Prostate gland (tissue), 2 donors: ENCODE data around the gene ALKBH3. TPM values are rescaled to one million over a fixed set of nuclear protein-coding genes. Genes with fewer than 3 reads are reported as not detected.
A peak's percentile ranks its signal among the peaks of the same experiment; 100 is the strongest.

Experiments used
- DNase-seq: peaks from one replicate; pipeline ENCODE4 v3.0.0-alpha.2; 2019; ENCODE audit warnings: low spot score
- H3K27ac ChIP-seq, 2 donors: fragments of 200-600 bp; sonication (generic); 2 replicates each; pipeline ENCODE4 v1.5.1; 2017 to 2019
- H3K27me3 ChIP-seq: fragments of 200-600 bp; sonication (generic); replicated peaks from 2 replicates; pipeline ENCODE4 v1.5.1; 2019; ENCODE audit not compliant: insufficient read depth
- H3K36me3 ChIP-seq, 2 donors: fragments of 200-600 bp; sonication (generic); 1 replicate in 1 of 2; 2 replicates in 1 of 2; pipeline versions ENCODE4 v1.5.1 to v1.8.1; 2017 to 2019
- H3K4me1 ChIP-seq: fragments of 200-600 bp; sonication (generic); replicated peaks from 2 replicates; pipeline ENCODE4 v1.5.1; 2019
- H3K4me3 ChIP-seq, 2 donors: fragments of 200-600 bp; sonication (generic); 2 replicates each; pipeline ENCODE4 v1.5.1; 2017 to 2019
- H3K9me3 ChIP-seq: fragments of 200-600 bp; sonication (generic); 2 replicates; pipeline ENCODE4 v1.5.1; 2017
- POLR2A ChIP-seq: fragments of 450-650 bp; IDR thresholded peaks from one replicate; pipeline ENCODE4 v1.6.1; 2016; ENCODE audit warnings: antibody characterized with exemption, mild to moderate bottlenecking
- POLR2AphosphoS5 ChIP-seq: sonication (generic); formaldehyde crosslinking; IDR thresholded peaks from one replicate; pipeline ENCODE4 v1.6.1; 2017; ENCODE audit warnings: antibody characterized with exemption
- WGBS: methylation state at CpG from one replicate; pipeline ENCODE4 v1.1.5; 2018; 5-methylcytosine and 5-hydroxymethylcytosine counted together
- intact Hi-C: fragments of 100-400 bp; cut with DNase I; formaldehyde crosslinking; loops from one replicate; pipeline ENCODE4 v1.14.2; 2022
- total RNA-seq, 2 donors: library from RNA; depleted of rRNA; stranded (reverse); fragments of >200 nt; gene quantifications; one replicate each; pipeline ENCODE4 v1.1.0, GENCODE V29; 2016
- TF ChIP-seq, protein P1 (sequence below), 4 experiments: fragments of 200-600 bp in 2 of 4; fragments of 450-650 bp in 2 of 4; sonication (generic) in 2 of 4; IDR thresholded peaks; 1 replicate in 3 of 4; 2 replicates in 1 of 4; pipeline ENCODE4 v1.5.1; 2016 to 2019; ENCODE audit warnings: antibody characterized with exemption in 4 of 4, mild to moderate bottlenecking in 2 of 4, moderate library complexity in 2 of 4

ALKBH3 gene
- total RNA-seq, 2 donors from 2014 or later: 37.6 to 55.7 TPM

DNA sequence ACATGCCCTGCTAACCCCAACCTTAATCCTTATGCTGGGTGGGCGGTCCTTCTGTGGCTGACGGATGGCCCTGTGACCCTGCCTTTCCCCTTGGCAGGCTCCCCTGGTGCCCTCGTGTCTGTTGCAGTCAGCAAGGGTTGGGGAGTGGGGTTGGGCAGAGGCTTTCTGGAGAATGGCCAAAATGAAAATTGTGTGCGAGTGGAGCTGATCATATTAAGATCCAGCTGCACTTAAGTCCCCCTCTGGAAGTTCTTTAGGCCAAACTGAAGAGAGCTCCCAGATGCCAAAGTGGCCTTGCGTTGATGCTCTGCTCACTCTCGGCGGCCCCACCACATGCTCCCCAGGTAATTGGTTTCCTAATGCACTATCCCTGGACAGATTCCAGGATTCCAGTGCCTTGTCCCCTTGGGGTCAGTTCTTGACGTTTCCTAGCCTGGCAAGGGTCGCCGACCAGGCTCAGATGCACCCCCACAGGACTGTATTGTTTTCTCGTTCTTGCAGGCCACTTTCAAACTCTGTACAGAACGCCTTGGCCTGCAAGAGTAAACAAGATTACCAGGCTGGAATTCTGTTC lies 45.4 kb downstream of the ALKBH3 start:
- TF ChIP-seq POLR2AphosphoS5 (peak; percentile 35), POLR2A (no peak)
- Histone ChIP-seq H3K27me3 (no peaks in the 10 kb centered on the region), H3K4me1 (no peaks in the 10 kb centered on the region), H3K9me3 (no peaks in the 10 kb centered on the region), H3K4me3 (no peak overlapping the region), H3K36me3 (no peaks in the 10 kb centered on the region), H3K27ac (peak overlapping the region; percentile 43 to 65)
- intact Hi-C loops: no loop called here
- WGBS: 49% methylated on average over 12 of the region's 12 CpGs
- DNase-seq: no peak

DNA sequence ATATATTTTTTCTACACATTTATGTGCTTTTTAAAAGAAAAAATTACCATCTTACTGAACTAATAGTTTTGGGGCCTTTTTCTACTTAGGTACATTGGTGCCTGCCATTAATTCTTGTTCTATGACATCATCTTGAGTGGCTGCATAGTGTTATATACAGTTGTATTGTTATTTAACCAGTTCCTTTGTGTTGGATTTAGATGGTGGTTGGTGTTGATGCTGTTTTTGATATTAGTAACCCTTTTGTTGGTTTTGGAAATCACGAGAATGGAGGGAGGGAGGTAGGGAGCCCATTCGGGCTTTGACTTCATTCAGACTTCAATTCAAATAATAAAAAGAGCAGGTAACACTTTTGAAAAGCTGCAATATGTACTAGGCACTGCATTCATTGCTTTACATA lies 46.4 kb downstream of the ALKBH3 start:
- no peak for TF ChIP-seq POLR2AphosphoS5
- TF ChIP-seq, protein P1, sequence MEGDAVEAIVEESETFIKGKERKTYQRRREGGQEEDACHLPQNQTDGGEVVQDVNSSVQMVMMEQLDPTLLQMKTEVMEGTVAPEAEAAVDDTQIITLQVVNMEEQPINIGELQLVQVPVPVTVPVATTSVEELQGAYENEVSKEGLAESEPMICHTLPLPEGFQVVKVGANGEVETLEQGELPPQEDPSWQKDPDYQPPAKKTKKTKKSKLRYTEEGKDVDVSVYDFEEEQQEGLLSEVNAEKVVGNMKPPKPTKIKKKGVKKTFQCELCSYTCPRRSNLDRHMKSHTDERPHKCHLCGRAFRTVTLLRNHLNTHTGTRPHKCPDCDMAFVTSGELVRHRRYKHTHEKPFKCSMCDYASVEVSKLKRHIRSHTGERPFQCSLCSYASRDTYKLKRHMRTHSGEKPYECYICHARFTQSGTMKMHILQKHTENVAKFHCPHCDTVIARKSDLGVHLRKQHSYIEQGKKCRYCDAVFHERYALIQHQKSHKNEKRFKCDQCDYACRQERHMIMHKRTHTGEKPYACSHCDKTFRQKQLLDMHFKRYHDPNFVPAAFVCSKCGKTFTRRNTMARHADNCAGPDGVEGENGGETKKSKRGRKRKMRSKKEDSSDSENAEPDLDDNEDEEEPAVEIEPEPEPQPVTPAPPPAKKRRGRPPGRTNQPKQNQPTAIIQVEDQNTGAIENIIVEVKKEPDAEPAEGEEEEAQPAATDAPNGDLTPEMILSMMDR (IDR thresholded peaks at IDR 0.05): no peak
- TF ChIP-seq POLR2A: no peak
- 74% methylated on average over 2 of the region's 2 CpGs for WGBS
- Histone ChIP-seq H3K9me3 (no peaks in the 10 kb centered on the region), H3K4me1 (no peaks in the 10 kb centered on the region), H3K27ac (no peak overlapping the region), H3K27me3 (no peaks in the 10 kb centered on the region), H3K36me3 (no peaks in the 10 kb centered on the region), H3K4me3 (no peak overlapping the region)
- DNase-seq: no peak
- intact Hi-C loops: no loop called here

DNA sequence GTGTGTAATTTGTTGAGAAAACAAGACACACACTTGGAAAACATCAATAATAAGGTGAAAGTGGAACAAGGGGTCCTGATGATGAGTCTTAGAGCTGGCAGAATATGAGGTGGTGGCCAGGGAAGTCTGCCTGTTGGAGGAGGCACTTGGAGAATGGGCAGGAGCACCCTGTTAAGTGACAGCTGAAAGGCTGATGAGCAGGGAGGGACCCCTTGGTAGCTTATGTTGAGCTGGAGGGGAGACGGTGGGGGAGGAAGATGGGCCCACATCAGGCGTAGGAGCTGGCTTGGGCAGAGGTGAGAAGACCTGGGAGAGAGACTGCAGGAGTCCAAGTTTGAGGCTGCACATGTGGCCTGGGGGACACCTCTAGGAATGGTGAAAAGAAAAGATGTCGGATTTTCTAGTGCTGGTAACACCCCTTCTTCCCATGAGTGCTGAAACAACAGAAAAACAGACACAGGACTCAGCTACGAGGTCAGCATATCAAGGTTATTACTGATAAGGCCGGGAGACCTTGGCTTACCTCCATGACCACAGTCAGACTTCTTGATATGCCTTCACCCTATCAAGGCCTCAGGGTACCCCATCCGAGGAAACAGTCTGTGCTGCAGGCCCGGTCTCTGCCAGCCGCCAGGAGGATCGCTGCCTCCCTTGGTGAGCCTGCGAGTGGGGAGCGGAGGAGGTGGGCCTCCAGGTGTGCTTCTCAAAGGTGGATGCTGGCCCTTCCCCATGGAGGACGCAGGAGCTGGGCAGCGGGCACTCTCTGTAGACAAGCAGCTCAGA lies 47.5 kb downstream of the ALKBH3 start:
- Histone ChIP-seq H3K9me3 (no peaks in the 10 kb centered on the region), H3K27ac (no peak overlapping the region), H3K27me3 (no peaks in the 10 kb centered on the region), H3K4me3 (no peak overlapping the region), H3K36me3 (no peaks in the 10 kb centered on the region), H3K4me1 (no peaks in the 10 kb centered on the region)
- no peak for DNase-seq
- intact Hi-C loops: no loop called here
- TF ChIP-seq, protein P1 (IDR thresholded peaks at IDR 0.05): no peak
- TF ChIP-seq POLR2A (no peak), POLR2AphosphoS5 (no peak)
- WGBS: 91% methylated on average over 13 of the region's 13 CpGs

DNA sequence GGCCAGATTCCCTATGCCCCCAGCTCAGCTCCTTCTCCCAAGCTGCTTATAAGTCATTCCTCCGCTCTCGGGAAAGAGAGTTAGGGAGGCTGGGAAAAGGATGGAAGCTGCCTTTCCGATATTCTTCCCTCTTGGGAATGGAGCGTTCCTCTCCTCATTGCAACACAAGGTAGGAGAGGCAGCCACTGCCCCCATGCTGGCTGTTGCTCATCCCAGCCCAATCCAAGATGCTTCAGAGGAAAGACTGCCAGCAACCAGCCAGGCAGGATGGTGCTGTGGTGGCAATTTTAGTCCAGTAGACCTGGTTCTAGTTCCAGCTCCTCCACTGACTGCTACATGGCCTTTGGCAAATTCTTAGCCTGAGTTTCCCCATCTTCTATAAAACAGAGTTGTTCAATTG lies 48.1 kb downstream of the ALKBH3 start:
- H3K36me3 ChIP-seq: no peaks in the 10 kb centered on the region
- no peak overlapping the region for H3K4me3 ChIP-seq
- H3K9me3 ChIP-seq: no peaks in the 10 kb centered on the region
- DNase-seq: no peak
- H3K4me1 ChIP-seq: no peaks in the 10 kb centered on the region
- 97% methylated on average over 4 of the region's 4 CpGs for WGBS
- no peak overlapping the region for H3K27ac ChIP-seq
- TF ChIP-seq POLR2A (no peak), POLR2AphosphoS5 (no peak)
- TF ChIP-seq, protein P1 (IDR thresholded peaks at IDR 0.05): no peak
- H3K27me3 ChIP-seq: no peaks in the 10 kb centered on the region
- intact Hi-C loops: no loop called here

DNA sequence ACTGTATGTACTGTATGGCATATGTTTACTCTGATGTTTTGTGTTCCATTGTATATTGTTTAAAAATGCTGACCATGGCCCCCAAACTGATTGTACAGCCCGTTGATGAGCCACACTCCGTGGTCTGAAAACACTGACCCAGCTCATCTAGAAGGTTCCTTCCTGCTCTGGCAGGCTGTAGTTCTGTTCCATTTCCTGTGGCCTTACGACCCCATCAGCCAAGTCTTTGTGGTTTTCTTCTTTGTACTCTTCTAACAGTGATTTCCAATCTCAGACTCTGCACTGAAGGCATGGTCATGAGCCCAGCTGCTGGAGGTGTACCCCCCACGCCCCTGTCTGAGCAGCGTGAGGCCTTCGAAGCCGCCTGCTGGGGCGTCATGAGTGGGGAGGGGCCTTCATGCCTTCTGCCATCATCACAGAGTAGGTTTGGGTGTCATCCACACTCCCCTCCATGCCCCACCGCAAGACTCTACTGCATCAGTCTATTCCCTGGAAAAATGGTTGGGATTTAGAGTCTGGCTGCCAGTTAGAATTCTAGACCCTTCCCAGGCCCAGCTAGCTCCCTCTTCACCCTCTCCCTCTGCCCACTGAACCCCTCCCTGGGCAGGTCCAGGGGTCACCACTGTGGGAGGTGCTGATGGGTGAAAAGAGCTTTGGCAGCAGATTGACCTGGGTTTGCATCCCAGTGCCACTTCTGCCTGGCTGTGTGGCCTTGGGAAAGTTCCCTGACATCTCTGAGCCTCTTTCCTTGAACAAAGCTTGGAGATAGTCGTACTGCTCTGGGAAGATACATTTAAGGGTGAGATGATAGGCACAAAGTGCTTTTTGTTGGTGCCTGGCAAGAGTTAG lies 50.5 kb downstream of the ALKBH3 start:
- WGBS: 77% methylated on average over 10 of the region's 10 CpGs
- no peak overlapping the region for H3K4me3 ChIP-seq
- no peaks in the 10 kb centered on the region for H3K4me1 ChIP-seq
- no peak overlapping the region for H3K27ac ChIP-seq
- intact Hi-C loops: no loop called here
- H3K36me3 ChIP-seq: no peaks in the 10 kb centered on the region
- no peak for TF ChIP-seq POLR2A
- TF ChIP-seq POLR2AphosphoS5: no peak
- TF ChIP-seq, protein P1 (IDR thresholded peaks at IDR 0.05): no peak
- DNase-seq: no peak
- H3K9me3 ChIP-seq: no peaks in the 10 kb centered on the region
- H3K27me3 ChIP-seq: no peaks in the 10 kb centered on the region
